HCT116 (cell line): ENCODE results near the gene RIOK2. TPM values are rescaled to one million over a fixed set of nuclear protein-coding genes. Genes with fewer than 3 reads are reported as not detected.

Experiments
- ATAC-seq: fragments of 200-7000 bp; cut with Tn5 transposase; 2 replicates; pipeline ENCODE4 v1.9.1; 2020; ENCODE audit warnings: mild to moderate bottlenecking, moderate library complexity
- BruUV-seq: library from RNA; stranded (reverse); fragments of 400-500 nt; replicated peaks from 2 replicates; lab custom pipeline; 2021; lab: Mats Ljungman, UMichigan
- CTCF ChIA-PET: fragments of 300-600 bp; sonication (Branson Sonifier 250); formaldehyde crosslinking; loops from one replicate; lab custom pipeline; 2021; ENCODE audit warnings: antibody characterized with exemption; lab: Charles Lee
- POLR2A ChIA-PET: fragments of 300-600, 350-600 bp; sonication (Branson Sonifier 250); formaldehyde crosslinking; loops from one replicate; lab custom pipeline; 2021; ENCODE audit warnings: antibody characterized with exemption; lab: Charles Lee
- RAD21 ChIA-PET, 2 experiments: fragments of 300-600 bp; sonication (Branson Sonifier 250); formaldehyde crosslinking; loops; one replicate each; lab custom pipeline; 2023; ENCODE audit warnings: low total read pairs in 2 of 2; ENCODE audit not compliant: uncharacterized antibody in 2 of 2, unreplicated experiment in 2 of 2, low non-redundant PET in 1 of 2; lab: Charles Lee
- DNase-seq: peaks from one replicate; pipeline ENCODE4 v3.0.0-alpha.2; 2010; ENCODE audit warnings: low read depth, low spot score
- H2AFZ ChIP-seq: fragments of 200-600 bp; shearing (Covaris generic), sonication (generic); 2 replicates; pipeline ENCODE4 v1.6.1; 2017; ENCODE audit warnings: low read depth, mixed run types, mixed read lengths, antibody characterized with exemption, low read length; ENCODE audit not compliant: poor library complexity, severe bottlenecking
- H3K27ac ChIP-seq: 2 replicates; pipeline ENCODE4 v1.5.1; 2012; ENCODE audit warnings: low read depth, low read length
- H3K27me3 ChIP-seq: fragments of 200-600 bp; sonication (generic); 2 replicates; pipeline ENCODE4 v1.6.1; 2016; ENCODE audit warnings: mixed run types, low read length, mixed read lengths; ENCODE audit not compliant: insufficient read depth
- H3K36me3 ChIP-seq, 2 experiments: fragments of 200-500 bp in 1 of 2; fragments of 200-600 bp in 1 of 2; sonication (Bioruptor generic) in 1 of 2; sonication (generic) in 1 of 2; 2 replicates each; pipeline versions ENCODE4 v1.5.1 to v1.6.1; 2014 to 2016; ENCODE audit warnings: low read length in 2 of 2, inconsistent platforms in 1 of 2, mixed read lengths in 1 of 2, mixed run types in 1 of 2; ENCODE audit not compliant: insufficient read depth in 2 of 2, control insufficient read depth in 1 of 2
- H3K4me1 ChIP-seq, 2 experiments: fragments of 200-600 bp in 1 of 2; sonication (generic) in 1 of 2; 2 replicates each; pipeline versions ENCODE4 v1.5.1 to v1.6.1; 2012 to 2017; ENCODE audit warnings: low read length in 2 of 2, inconsistent platforms in 1 of 2, mild to moderate bottlenecking in 1 of 2, mixed read lengths in 1 of 2, mixed run types in 1 of 2, moderate library complexity in 1 of 2; ENCODE audit not compliant: insufficient read depth in 2 of 2, control insufficient read depth in 1 of 2
- H3K4me2 ChIP-seq: fragments of 200-600 bp; sonication (generic); 2 replicates; pipeline ENCODE4 v1.6.1; 2017; ENCODE audit warnings: mixed run types, low read length, mixed read lengths
- H3K4me3 ChIP-seq, 2 experiments: fragments of 200-600 bp in 1 of 2; sonication (generic) in 1 of 2; replicated peaks in 1 of 2; 2 replicates each; pipeline ENCODE4 v1.5.1; 2011 to 2016; ENCODE audit warnings: low read length in 2 of 2, control low read depth in 1 of 2, low read depth in 1 of 2, mild to moderate bottlenecking in 1 of 2, mixed read lengths in 1 of 2, mixed run types in 1 of 2
- H3K79me2 ChIP-seq: fragments of 200-600 bp; sonication (generic); 2 replicates; pipeline ENCODE4 v1.6.1; 2017; ENCODE audit warnings: mild to moderate bottlenecking, mixed run types, low read length, moderate library complexity, mixed read lengths; ENCODE audit not compliant: insufficient read depth
- H3K9ac ChIP-seq: fragments of 200-600 bp; sonication (generic); 2 replicates; pipeline ENCODE4 v1.6.1; 2016; ENCODE audit warnings: low read length, mixed read lengths
- H3K9me2 ChIP-seq: fragments of 200-600 bp; sonication (generic), shearing (Covaris generic); 2 replicates; pipeline ENCODE4 v1.6.1; 2017; ENCODE audit warnings: mixed run types, mild to moderate bottlenecking, moderate library complexity; ENCODE audit not compliant: insufficient read depth
- H3K9me3 ChIP-seq, 2 experiments: fragments of 200-500 bp in 1 of 2; fragments of 200-600 bp in 1 of 2; sonication (Bioruptor generic) in 1 of 2; sonication (generic) in 1 of 2; 2 replicates each; pipeline ENCODE4 v1.6.1; 2014 to 2017; ENCODE audit warnings: low read length in 2 of 2, mixed read lengths in 2 of 2, inconsistent platforms in 1 of 2, low read depth in 1 of 2, mild to moderate bottlenecking in 1 of 2, mixed run types in 1 of 2, moderate library complexity in 1 of 2; ENCODE audit not compliant: control insufficient read depth in 1 of 2, insufficient read depth in 1 of 2
- H4K20me1 ChIP-seq: fragments of 200-600 bp; sonication (generic), shearing (Covaris generic); 2 replicates; pipeline ENCODE4 v1.6.1; 2017; ENCODE audit warnings: mixed run types, mild to moderate bottlenecking, moderate library complexity; ENCODE audit not compliant: insufficient read depth
- CBX3 ChIP-seq: IDR thresholded peaks from 2 replicates; pipeline ENCODE4 v1.6.1; 2012; ENCODE audit warnings: low read depth
- CTCF ChIP-seq, 3 experiments: fragments of 200-600 bp in 1 of 3; sonication (generic) in 1 of 3; IDR thresholded peaks in 2 of 3; conservative IDR thresholded peaks in 1 of 3; 2 replicates each; pipeline ENCODE4 v1.5.1; 2012 to 2017; ENCODE audit warnings: low read depth in 2 of 3, low read length in 2 of 3, antibody characterized with exemption in 1 of 3, borderline replicate concordance in 1 of 3, control low read depth in 1 of 3, mild to moderate bottlenecking in 1 of 3, mixed read lengths in 1 of 3, mixed run types in 1 of 3, moderate library complexity in 1 of 3; ENCODE audit not compliant: insufficient read depth in 1 of 3
- EGR1 ChIP-seq: IDR thresholded peaks from 2 replicates; pipeline ENCODE4 v1.6.1; 2012; ENCODE audit warnings: low read depth
- POLR2AphosphoS5 ChIP-seq: IDR thresholded peaks from 2 replicates; pipeline ENCODE4 v1.6.1; 2011; ENCODE audit warnings: mild to moderate bottlenecking, low read depth, low read length, moderate library complexity
- REST ChIP-seq: IDR thresholded peaks from 2 replicates; pipeline ENCODE4 v1.6.1; 2012; ENCODE audit warnings: low read depth
- SP1 ChIP-seq: IDR thresholded peaks from 2 replicates; pipeline ENCODE4 v1.6.1; 2012; ENCODE audit warnings: low read depth
- TCF7L2 ChIP-seq: IDR thresholded peaks from 2 replicates; pipeline ENCODE4 v1.7.0; 2011; ENCODE audit warnings: borderline replicate concordance, inconsistent platforms; ENCODE audit not compliant: insufficient read depth, insufficient read length; ENCODE audit errors: extremely low read depth
- ZBTB33 ChIP-seq: IDR thresholded peaks from 2 replicates; pipeline ENCODE4 v1.6.1; 2011; ENCODE audit warnings: mild to moderate bottlenecking, low read length, moderate library complexity; ENCODE audit not compliant: insufficient replicate concordance; ENCODE audit errors: extremely low read depth
- intact Hi-C: fragments of 100-400 bp; cut with micrococcal nuclease; formaldehyde crosslinking; loops from 2 replicates; pipeline ENCODE4 v1.10.0; 2022
- total RNA-seq: library from RNA; stranded (reverse); gene quantifications from one replicate; pipeline ENCODE4 v1.2.1, GENCODE V29; 2021; ENCODE audit not compliant: unreplicated experiment

The RIOK2 gene
- total RNA-seq, 1 experiment from 2014 or later = 27.1 TPM

- TF ChIP-seq ZBTB33 = no peak
- Histone ChIP-seq H3K9ac (no peak overlapping the region), H3K27ac (no peak overlapping the region), H2AFZ (no peak overlapping the region), H3K36me3 (no peaks in the 10 kb centered on the region), H3K27me3 (no peaks in the 10 kb centered on the region), H3K4me1 (no peaks in the 10 kb centered on the region), H4K20me1 (no peaks in the 10 kb centered on the region), H3K9me3 (no peaks in the 10 kb centered on the region), H3K4me3 (no peak overlapping the region), H3K9me2 (no peaks in the 10 kb centered on the region), H3K79me2 (no peaks in the 10 kb centered on the region), H3K4me2 (no peak overlapping the region)
- ChIA-PET RAD21 (no interaction called here), CTCF (no interaction called here), POLR2A (no interaction called here)
- no TSS peak for BruUV-seq
- ATAC-seq (no peak), DNase-seq (no peak)
- intact Hi-C loops = no loop called here
These were observed 49.9 kb downstream of the RIOK2 start for GRCh38 chr5:97133101-97133500.

DNA sequence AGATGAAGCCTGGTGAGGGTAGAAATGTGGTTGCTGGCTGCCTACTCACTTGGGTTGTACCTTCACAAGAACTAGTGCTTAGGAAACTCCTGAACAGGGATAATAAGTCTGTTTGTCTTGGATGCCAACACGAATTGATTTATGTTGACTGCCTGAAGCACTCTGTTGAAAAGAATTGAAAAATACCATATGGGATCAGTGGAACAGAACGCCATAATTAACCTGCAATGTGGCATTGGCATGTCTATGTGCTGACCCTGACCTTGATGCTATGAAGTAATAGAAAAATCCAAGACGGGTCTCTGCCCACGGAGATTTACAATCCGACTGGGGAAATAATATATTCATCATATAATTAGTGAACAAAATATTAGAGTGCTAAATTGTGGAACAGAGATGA lies 51.1 kb downstream of the RIOK2 start:
- Histone ChIP-seq H3K9me2 (no peaks in the 10 kb centered on the region), H3K4me2 (no peak overlapping the region), H3K9me3 (no peaks in the 10 kb centered on the region), H3K9ac (no peak overlapping the region), H2AFZ (no peak overlapping the region), H3K27me3 (no peaks in the 10 kb centered on the region), H3K36me3 (no peaks in the 10 kb centered on the region), H4K20me1 (no peaks in the 10 kb centered on the region)
- POLR2A ChIA-PET = no interaction called here
- intact Hi-C loops = no loop called here
- DNase-seq (no peak), ATAC-seq (no peak)
- no peak for TF ChIP-seq CBX3
- TF ChIP-seq CTCF (IDR thresholded peaks at IDR 0.05 in 2 of 3, conservative IDR thresholded peaks at IDR 0.05 in 1 of 3; ENCODE audit: borderline replicate concordance in 1 of 3, insufficient read depth in 1 of 3, low read depth in 2 of 3, low read length in 2 of 3) = no peak
- TF ChIP-seq REST = no peak
- TF ChIP-seq EGR1 = no peak
- no peak for TF ChIP-seq TCF7L2
- TF ChIP-seq SP1 = no peak
- no peak for TF ChIP-seq POLR2AphosphoS5
- TF ChIP-seq, all 23 proteins: peak for 0
- Histone ChIP-seq H3K4me3 (no peak overlapping the region), H3K79me2 (no peaks in the 10 kb centered on the region), H3K4me1 (no peaks in the 10 kb centered on the region), H3K27ac (no peak overlapping the region)
- RAD21 ChIA-PET = no interaction called here
- CTCF ChIA-PET = no interaction called here
- no TSS peak for BruUV-seq
